Type B pancreatic cell (in vitro differentiated cells): ENCODE measurements around the gene ATG4C. TPM values are rescaled to one million over a fixed set of nuclear protein-coding genes. Genes with fewer than 3 reads are reported as not detected.
"Not testable (repeated sequence)": the region's sequence is repeated elsewhere in the genome, so short reads cannot be mapped to it uniquely, and the experiment has no call there.

Experiments used
- DNase-seq: peaks from one replicate; pipeline ENCODE4 v3.0.0; 2021; ENCODE audit warnings: mixed read lengths; ENCODE audit not compliant: unreplicated experiment; ENCODE audit errors: extremely low spot score
- H3K27ac Mint-ChIP-seq: 2 replicates; pipeline ENCODE4 v1.8.0; 2021; ENCODE audit warnings: mild to moderate bottlenecking, mixed read lengths
- H3K27me3 Mint-ChIP-seq: 2 replicates; pipeline ENCODE4 v1.8.0; 2021; ENCODE audit warnings: mixed read lengths
- H3K36me3 Mint-ChIP-seq: 2 replicates; pipeline ENCODE4 v1.8.0; 2021; ENCODE audit warnings: mixed read lengths
- H3K4me1 Mint-ChIP-seq: one replicate; pipeline ENCODE4 v1.8.0; 2021; ENCODE audit warnings: mixed read lengths; ENCODE audit not compliant: unreplicated experiment
- H3K4me3 Mint-ChIP-seq: 2 replicates; pipeline ENCODE4 v1.8.0; 2021; ENCODE audit warnings: mild to moderate bottlenecking, mixed read lengths
- H3K9me3 Mint-ChIP-seq: 2 replicates; pipeline ENCODE4 v1.8.0; 2021; ENCODE audit warnings: mixed read lengths
- total RNA-seq: library from RNA; stranded (reverse); gene quantifications from 2 replicates; pipeline ENCODE4 v1.2.1, GENCODE V29; 2021; ENCODE audit warnings: low replicate concordance
- TF ChIP-seq, protein P1 (sequence below): fragments of 200-600 bp; sonication (generic); conservative IDR thresholded peaks from 2 replicates; pipeline ENCODE4 v1.5.0; 2021; ENCODE audit warnings: antibody characterized with exemption, mild to moderate bottlenecking

Gene ATG4C
- total RNA-seq, 1 donor from 2014 or later = 13.4 TPM

DNA sequence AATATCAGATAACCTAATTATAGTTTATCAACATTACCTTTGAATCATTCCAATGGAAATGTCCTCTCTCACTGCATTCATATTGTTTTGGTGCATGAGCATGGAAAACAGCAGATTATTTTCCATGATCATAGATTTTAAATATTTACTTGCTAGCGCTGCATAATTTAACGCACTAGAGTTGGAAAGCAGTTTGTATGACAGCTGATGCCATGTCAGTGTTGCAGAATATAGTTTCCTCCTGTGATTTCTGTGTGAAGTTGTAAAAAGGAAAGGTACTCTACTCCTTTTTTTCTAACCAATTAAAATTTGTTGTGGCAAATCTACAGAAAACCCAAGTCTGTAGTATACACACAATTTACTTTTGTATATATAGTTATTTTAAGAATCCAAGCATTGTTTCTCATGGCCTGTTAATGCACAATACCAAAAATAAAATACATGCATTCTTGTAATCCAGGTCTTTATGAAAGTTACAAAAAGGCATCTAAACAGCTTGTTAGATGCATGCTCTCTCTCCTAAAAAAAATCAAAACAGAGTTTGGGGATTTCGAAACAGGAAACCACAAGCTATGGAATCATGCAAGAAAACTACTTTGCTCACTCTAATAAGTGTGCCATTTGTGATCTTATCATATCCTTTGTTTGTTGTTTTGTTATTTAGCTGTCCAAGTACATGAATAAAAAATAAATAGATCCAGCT, 1.9 kb upstream of the ATG4C start:
- H3K27me3 Mint-ChIP-seq = peaks cover 2% of the 10 kb centered on the region
- H3K9me3 Mint-ChIP-seq = no peaks in the 10 kb centered on the region
- no peaks in the 10 kb centered on the region for H3K36me3 Mint-ChIP-seq
- TF ChIP-seq, protein P1, sequence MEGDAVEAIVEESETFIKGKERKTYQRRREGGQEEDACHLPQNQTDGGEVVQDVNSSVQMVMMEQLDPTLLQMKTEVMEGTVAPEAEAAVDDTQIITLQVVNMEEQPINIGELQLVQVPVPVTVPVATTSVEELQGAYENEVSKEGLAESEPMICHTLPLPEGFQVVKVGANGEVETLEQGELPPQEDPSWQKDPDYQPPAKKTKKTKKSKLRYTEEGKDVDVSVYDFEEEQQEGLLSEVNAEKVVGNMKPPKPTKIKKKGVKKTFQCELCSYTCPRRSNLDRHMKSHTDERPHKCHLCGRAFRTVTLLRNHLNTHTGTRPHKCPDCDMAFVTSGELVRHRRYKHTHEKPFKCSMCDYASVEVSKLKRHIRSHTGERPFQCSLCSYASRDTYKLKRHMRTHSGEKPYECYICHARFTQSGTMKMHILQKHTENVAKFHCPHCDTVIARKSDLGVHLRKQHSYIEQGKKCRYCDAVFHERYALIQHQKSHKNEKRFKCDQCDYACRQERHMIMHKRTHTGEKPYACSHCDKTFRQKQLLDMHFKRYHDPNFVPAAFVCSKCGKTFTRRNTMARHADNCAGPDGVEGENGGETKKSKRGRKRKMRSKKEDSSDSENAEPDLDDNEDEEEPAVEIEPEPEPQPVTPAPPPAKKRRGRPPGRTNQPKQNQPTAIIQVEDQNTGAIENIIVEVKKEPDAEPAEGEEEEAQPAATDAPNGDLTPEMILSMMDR = no peak
- peaks cover 12% of the 10 kb centered on the region for H3K4me1 Mint-ChIP-seq
- H3K27ac Mint-ChIP-seq = no peak overlapping the region
- DNase-seq = no peak
- H3K4me3 Mint-ChIP-seq = no peak overlapping the region

DNA sequence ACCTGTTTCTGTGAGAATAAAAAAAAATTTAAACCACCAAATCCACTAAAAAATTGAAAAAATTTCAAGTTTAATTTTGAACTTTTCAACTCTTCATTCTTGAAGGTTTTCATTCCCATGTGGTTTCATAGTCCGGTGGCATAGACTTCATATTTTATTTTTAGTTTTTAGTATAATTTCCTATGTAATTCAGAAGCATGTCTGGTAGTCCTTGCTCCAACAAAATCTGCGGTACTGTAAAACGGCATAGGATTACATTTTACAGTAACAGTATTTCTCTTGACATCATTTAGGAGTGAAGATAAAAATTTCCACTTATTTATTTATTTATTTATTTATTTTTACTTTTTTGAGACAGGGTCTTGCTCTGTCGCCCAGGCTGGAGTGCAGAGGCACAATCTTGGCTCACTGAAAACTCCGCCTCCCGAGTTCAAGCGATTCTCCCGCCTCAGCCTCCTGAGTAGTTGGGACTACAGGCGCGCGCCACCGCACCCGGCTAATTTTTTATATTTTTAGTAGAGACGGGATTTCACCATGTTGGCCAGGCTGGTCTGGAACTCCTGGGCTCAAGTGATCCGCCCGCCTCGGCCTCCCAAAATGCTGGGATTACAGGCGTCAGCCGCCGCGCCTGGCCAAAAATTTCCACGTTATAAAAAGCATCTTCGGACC, 1.3 kb upstream of the ATG4C start:
- not testable (repeated sequence) for H3K27me3 Mint-ChIP-seq, H3K4me3 Mint-ChIP-seq, H3K27ac Mint-ChIP-seq

DNA sequence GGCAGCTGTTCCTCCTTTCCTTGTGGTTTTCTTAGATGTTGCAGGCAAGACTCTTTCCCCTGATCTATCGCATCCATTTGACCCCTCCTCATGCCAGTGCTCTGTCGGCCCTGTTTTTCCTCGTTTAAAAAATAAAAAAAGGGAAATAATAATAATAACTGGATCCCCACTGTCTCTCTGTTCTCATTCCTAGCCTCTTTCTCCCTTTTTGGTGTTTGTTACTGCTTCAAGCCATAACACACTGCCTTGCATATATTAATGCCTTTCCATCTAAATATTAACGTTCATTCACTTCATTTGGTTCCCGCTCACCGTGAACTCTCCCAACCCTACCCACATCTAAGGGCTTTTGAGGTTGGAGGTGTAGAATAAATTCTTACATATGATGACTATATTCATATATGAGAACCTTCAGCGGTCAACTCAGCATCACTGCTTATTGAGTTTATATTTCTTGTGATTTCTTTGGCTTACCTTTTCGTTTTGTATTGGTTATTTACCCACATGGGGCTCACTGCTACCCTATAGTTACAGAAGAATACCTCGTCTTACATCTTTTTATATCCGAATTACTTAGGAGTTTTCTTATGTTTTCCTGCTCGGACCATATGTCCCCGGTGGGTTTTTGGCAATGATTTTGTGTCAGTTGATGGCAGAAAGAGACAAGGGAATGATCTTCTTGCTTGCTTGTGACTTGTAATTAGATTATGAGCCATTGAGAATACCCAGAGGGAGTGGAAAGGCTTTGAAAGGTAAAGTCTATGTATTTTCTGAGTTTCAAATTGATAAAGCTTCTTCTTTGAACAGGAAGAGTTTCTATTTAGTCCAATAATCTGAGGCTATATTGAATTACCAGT, 805 bp downstream of the ATG4C start:
- Mint-ChIP-seq H3K4me1 (peaks cover 9% of the 10 kb centered on the region), H3K4me3 (no peak overlapping the region), H3K27ac (no peak overlapping the region), H3K36me3 (no peaks in the 10 kb centered on the region), H3K9me3 (no peaks in the 10 kb centered on the region), H3K27me3 (no peaks in the 10 kb centered on the region)
- DNase-seq = no peak
- TF ChIP-seq, protein P1 = no peak

More for the DNA sequence above, 1.3 kb upstream of the ATG4C start:
- not testable (repeated sequence) for H3K9me3 Mint-ChIP-seq, H3K36me3 Mint-ChIP-seq, DNase-seq
- peaks cover 13% of the 10 kb centered on the region for H3K4me1 Mint-ChIP-seq

DNA sequence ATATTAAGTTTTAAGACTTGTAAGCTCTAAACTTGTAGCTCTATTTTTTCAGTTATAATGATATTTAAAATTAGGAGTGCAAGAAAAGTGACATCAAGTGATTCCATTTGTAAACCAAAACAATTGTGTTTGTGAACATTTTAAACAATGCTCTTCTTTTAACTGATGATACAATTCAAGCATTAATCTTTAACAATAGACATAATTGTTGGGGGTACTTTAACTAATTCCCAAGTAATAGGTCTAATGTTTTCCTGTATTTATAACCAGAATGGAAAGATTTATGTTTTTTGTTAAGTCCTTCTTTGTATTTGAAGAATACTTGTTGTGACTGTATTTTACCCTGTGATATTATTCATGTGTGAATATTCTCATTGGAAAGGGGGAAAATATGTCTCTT, 6.8 kb downstream of the ATG4C start:
- H3K27me3 Mint-ChIP-seq = no peaks in the 10 kb centered on the region
- no peak for DNase-seq
- no peaks in the 10 kb centered on the region for H3K36me3 Mint-ChIP-seq
- H3K27ac Mint-ChIP-seq = no peak overlapping the region
- H3K9me3 Mint-ChIP-seq = no peaks in the 10 kb centered on the region
- TF ChIP-seq, protein P1 = no peak
- H3K4me3 Mint-ChIP-seq = no peak overlapping the region
- H3K4me1 Mint-ChIP-seq = peaks cover 9% of the 10 kb centered on the region

DNA sequence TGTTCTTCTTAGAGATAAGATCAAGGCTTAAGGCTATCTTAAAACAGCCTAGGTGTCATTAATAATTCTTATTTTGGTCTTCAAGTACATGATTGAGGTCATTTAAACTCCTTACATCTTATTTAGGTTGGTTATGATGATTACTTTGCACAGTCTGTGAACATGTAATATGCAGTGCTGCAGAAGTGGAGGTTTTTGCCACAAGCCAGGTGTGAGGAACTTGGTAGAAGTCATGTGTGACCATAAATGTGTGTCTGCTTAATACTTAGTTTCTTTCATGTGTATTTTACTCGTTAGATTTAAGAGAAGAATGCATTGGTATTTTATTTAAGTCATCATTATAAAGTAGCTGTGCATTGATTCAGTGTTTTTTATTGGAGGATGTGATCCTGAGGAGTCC, 10.1 kb downstream of the ATG4C start:
- no peaks in the 10 kb centered on the region for H3K36me3 Mint-ChIP-seq
- no peak for DNase-seq
- no peaks in the 10 kb centered on the region for H3K27me3 Mint-ChIP-seq
- H3K4me1 Mint-ChIP-seq = no peaks in the 10 kb centered on the region
- no peaks in the 10 kb centered on the region for H3K9me3 Mint-ChIP-seq
- no peak overlapping the region for H3K4me3 Mint-ChIP-seq
- TF ChIP-seq, protein P1 = no peak
- H3K27ac Mint-ChIP-seq = no peak overlapping the region
